ENCODE results near the gene SYS1.
A peak's percentile ranks its signal among the peaks of the same experiment; 100 is the strongest.

The SYS1 gene

DNA sequence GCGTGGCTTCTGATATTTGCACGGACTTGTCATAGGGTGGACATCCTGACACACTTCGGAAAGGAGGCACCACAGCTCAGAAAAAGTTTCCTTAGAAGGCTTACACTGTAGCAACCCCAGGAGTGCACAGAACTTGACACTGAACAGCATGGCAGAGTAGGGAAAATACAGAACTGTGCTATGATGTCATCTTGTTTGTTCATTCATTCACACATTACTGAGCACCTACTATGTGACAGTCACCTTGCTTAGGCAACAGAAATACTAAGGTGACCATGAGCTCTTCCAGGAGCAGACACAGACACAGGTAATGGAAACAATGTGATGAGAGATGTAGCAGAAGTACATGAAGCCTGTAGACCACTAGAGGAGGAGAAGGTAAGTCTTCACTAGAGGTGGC is 50.5 kb downstream of the SYS1 start:
- no peak overlapping the region for H3K4me3 ChIP-seq (ENCODE audit: low read depth, low read length)
- H3K27me3 ChIP-seq (ENCODE audit: control insufficient read depth, insufficient read depth, low read length): no peaks in the 10 kb centered on the region
- peaks cover 3% of the 10 kb centered on the region for H3K36me3 ChIP-seq (ENCODE audit: control insufficient read depth, insufficient read depth, low read length)
- H3K9ac ChIP-seq (ENCODE audit: low read depth, low read length): no peak overlapping the region
- peaks cover 6% of the 10 kb centered on the region for H3K4me1 ChIP-seq (ENCODE audit: control insufficient read depth, insufficient read depth, low read length)
- no peaks in the 10 kb centered on the region for H3K9me3 ChIP-seq (ENCODE audit: control insufficient read depth, insufficient read depth, low read length)

DNA sequence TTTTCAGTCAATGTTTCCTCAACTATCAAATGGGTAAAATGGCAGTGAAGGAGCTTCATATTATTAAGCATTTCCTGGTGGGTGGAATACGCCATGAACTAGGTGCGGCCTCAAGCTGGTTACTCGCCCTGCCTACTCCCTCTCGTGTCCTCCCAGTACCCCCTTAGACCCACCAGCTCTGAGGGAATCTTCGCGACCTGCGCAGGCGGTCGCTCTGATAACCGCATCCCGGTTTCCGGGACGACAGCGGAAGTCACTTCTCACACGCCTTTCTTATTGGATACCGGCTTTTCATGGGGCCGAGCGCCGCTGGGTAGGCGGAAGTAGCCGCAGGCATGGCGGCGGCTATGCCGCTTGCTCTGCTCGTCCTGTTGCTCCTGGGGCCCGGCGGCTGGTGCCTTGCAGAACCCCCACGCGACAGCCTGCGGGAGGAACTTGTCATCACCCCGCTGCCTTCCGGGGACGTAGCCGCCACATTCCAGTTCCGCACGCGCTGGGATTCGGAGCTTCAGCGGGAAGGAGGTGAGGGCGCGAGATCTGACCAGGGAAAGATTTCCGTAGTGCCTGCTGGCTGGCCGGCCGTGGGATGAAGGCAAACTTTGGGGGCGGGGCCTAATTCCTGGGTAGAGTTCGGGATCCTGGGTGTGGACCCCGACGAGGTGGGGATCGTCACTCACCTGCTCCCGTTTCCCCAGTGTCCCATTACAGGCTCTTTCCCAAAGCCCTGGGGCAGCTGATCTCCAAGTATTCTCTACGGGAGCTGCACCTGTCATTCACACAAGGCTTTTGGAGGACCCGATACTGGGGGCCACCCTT is 53.1 kb downstream of the SYS1 start, which contains the start of gene PIGT:
Gene PIGT (plus strand): TSS at position 320 of the 816 bp plus-strand sequence. CDS start 16 bp downstream, at position 336.
- peak within 1 kb of the TSS; percentile 94 for H3K4me3 ChIP-seq (ENCODE audit: low read depth, low read length)
- H3K9me3 ChIP-seq (ENCODE audit: control insufficient read depth, insufficient read depth, low read length): no peaks in the 10 kb centered on the region
- H3K27me3 ChIP-seq (ENCODE audit: control insufficient read depth, insufficient read depth, low read length): no peaks in the 10 kb centered on the region
- peaks cover 6% of the 10 kb centered on the region for H3K4me1 ChIP-seq (ENCODE audit: control insufficient read depth, insufficient read depth, low read length)
- peak within 1 kb of the TSS; percentile 76 for H3K9ac ChIP-seq (ENCODE audit: low read depth, low read length)
- peaks cover 18% of the 10 kb centered on the region for H3K36me3 ChIP-seq (ENCODE audit: control insufficient read depth, insufficient read depth, low read length)

DNA sequence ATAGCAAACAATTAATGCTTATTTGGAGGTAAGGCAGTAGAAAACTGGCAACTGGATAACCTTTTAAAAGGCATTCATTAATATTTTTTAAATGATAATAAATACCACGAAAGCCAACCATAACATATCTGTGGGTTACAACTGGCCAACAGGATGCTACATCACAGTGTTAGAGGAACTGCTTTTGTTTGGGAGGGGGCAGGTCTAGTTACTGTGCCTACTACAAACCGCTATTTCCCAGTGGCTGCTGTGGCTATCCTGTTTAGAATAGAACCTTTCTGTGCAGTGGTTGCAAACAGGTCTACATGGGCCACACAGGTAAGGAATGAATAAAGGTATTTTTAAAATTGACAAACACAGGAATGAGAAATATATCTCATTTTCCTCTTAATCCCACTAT is 54.0 kb downstream of the SYS1 start:
- Histone ChIP-seq H3K4me3 (ENCODE audit: low read depth, low read length) (peak overlapping the region; percentile 94), H3K9ac (ENCODE audit: low read depth, low read length) (no peak overlapping the region), H3K4me1 (ENCODE audit: control insufficient read depth, insufficient read depth, low read length) (peaks cover 6% of the 10 kb centered on the region), H3K36me3 (ENCODE audit: control insufficient read depth, insufficient read depth, low read length) (peaks cover 27% of the 10 kb centered on the region), H3K9me3 (ENCODE audit: control insufficient read depth, insufficient read depth, low read length) (no peaks in the 10 kb centered on the region), H3K27me3 (ENCODE audit: control insufficient read depth, insufficient read depth, low read length) (no peaks in the 10 kb centered on the region)

Measured in iPS-15b (cell line).